Stromal cell of bone marrow (primary cell): ENCODE data around the gene PYDC1.
"Not testable (repeated sequence)": the region's sequence is repeated elsewhere in the genome, so short reads cannot be mapped to it uniquely, and the experiment has no call there.

ENCODE experiments used
- DNase-seq: peaks from one replicate; pipeline ENCODE4 v3.0.0-alpha.2; 2012; ENCODE audit warnings: low read depth

The PYDC1 gene

GRCh38 chr16:31216422-31217135, at the start of gene PYDC1:
Gene PYDC1 (minus strand): TSS chr16:31217135. CDS start chr16:31217028, 107 bp downstream.
- DNase-seq: no peak

DNA sequence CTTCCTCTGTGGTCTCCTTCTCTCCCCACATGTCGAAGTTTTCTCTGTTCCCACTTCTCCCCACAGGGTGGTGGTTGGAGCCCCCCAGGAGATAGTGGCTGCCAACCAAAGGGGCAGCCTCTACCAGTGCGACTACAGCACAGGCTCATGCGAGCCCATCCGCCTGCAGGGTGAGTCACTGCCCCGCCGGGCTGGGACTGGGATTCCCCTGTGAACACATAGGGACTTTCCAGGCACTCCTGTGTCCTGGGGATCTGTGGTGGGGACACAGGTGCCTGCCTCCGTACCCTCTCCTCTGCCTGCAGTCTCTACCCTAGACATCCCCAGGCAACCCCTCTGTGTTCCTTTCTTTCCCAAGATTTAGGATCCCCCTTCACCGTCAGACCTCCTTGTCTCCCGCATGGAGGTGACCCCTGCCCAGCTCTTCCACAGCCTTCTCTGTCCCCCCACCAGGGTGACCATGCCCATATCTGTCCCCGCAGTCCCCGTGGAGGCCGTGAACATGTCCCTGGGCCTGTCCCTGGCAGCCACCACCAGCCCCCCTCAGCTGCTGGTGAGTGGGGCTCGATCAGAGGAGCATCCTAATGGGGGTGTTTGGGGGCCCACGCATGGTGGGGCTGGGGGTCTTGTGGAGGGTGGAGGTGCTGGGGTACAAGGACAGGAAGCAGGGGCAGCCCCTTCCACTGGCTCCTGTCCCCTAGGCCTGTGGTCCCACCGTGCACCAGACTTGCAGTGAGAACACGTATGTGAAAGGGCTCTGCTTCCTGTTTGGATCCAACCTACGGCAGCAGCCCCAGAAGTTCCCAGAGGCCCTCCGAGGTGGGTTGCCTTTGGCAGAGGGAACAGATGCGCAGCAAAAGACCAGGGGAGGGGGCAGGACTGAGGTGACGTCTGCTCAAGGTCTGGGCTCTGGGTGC, 48.7 kb upstream of the PYDC1 start:
- no peak for DNase-seq

DNA sequence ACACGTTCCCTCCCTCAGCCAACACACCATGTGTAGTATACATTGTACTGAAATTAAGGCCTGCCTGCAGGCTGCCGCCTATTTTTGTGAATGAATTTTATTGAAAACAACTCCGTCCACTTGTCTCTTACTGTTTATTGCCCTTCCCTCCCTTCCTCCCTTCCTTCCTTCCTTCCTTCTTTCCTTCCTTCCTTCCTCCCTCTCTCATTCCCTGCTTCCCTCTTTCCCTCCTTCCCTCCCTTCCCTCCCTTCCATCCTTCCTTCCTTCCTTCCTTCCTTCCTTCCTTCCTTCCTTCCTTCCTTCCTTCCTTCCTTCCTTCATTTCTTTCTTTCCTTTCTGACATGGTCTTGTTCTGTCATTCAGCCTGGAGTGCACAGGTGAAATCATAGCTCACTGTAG, 45.1 kb upstream of the PYDC1 start:
- DNase-seq: no peak

- no peak for DNase-seq
These were observed 43.4 kb upstream of the PYDC1 start for GRCh38 chr16:31260136-31260931.

DNA sequence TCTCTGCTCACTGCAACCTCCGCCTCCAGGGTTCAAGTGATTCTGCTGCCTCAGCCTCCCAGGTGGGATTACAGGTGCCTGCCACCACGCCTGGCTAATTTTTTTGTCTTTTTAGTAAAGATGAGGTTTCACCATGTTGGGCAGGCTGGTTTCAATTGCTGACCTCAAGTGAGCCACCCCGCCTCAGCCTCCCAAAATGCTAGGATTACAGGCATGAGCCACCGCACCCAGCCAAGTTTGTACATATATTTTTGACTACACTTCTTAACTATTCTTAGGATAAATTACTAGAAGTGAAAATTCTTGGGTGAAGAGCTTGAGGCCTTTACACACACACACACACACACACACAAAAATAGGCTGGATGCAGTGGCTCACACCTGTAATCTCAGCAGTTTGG, 41.4 kb upstream of the PYDC1 start:
- DNase-seq: no peak

- no peak for DNase-seq
These were observed 39.5 kb upstream of the PYDC1 start for GRCh38 chr16:31256466-31256865.

GRCh38 chr16:31253642-31254045, 36.7 kb upstream of the PYDC1 start:
- no peak for DNase-seq

- DNase-seq: no peak
These were observed 34.5 kb upstream of the PYDC1 start for GRCh38 chr16:31251435-31251834.

- DNase-seq: no peak
These were observed 33.9 kb upstream of the PYDC1 start for GRCh38 chr16:31250782-31251384.

DNA sequence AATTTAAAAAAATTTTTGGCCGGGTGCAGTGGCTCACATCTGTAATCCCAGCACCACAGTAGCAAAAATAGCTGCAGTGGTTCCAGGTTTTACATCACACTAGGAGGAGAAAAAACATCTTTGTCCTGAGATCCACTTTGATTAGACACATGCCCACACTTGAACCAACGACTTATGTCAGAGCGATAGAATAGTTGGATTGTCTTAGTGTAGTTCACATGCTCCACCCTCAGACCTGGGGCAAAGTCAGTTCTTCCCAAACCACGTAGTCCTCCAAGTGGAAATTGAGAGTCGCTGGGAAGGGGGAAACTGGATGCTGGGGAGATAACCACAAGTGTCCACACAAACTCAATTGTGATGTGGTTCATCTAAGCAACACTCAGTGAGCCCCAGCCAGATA, 31.4 kb upstream of the PYDC1 start:
- no peak for DNase-seq

GRCh38 chr16:31246296-31246695, 29.4 kb upstream of the PYDC1 start:
- no peak for DNase-seq

GRCh38 chr16:31245598-31245997, 28.7 kb upstream of the PYDC1 start:
- DNase-seq: not testable (repeated sequence)

DNA sequence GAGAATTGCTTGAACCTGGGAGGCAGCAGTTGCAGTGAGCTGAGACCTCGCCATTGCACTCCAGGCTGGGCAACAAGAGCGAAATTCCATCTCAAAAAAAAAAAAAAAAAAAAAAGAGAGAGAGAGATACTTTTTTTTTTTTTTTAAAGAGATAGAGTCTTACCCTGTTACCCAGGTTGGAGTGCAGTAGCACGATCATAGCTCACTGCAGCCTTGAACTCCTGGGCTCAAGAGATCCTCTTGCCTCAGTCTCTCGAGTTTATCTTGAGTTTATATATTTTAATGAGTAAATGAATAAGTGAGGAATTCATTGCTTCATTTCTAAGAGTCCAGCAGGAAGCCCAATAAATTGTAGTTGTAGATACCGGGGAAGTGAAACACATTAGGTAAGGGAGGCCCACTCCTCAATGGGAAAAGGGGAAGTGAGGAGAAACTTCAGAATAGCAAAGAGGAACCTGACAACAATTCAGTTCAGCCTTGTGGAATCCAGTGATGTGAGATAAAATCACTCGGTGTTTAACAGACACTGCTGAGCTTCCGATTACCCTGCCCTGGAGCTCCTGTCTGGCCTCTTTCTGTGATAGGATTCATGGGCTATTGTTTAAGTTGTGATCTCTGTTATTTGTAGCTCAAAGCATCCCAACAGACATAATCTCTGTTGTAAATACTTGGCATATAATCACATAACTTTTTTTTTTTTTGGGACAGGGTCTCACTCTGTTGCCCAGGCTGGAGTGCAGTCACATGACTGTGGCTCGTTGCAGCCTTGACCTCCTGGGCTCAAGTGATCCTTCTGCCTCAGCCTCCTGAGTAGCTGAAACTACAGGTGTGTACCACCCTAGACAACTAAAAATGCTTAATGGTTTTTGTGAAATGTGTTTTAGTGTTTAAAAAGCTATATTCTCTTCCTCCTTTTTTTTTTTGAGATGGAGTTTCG, 27.1 kb upstream of the PYDC1 start:
- DNase-seq: no peak

- peak; percentile 32 for DNase-seq
These were observed 25.3 kb upstream of the PYDC1 start for GRCh38 chr16:31242206-31242605.

- no peak for DNase-seq
These were observed 21.1 kb upstream of the PYDC1 start for GRCh38 chr16:31238041-31238440.

GRCh38 chr16:31229501-31229900, 12.6 kb upstream of the PYDC1 start:
- no peak for DNase-seq

DNA sequence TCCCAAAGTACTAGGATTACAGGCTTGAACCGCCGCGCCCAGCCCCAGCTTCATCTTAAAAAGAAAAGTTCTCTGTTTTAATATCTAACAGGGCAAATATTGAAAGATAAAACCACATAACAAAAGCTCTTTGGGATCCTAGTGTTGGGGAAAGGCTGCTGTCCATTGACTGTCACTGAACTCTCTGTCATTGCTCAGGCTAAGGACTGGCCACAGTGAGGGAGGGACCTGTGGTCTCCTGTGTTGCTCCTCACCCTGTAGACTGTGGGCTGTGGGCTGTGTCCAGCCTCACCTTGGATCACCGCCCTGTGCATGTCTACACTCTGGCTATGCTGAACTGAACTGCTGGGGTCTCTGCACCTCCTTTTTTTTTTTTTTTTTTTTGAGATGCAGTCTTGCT, 11.3 kb upstream of the PYDC1 start:
- DNase-seq: no peak

- no peak for DNase-seq
These were observed 8.3 kb upstream of the PYDC1 start for GRCh38 chr16:31225193-31225592.

DNA sequence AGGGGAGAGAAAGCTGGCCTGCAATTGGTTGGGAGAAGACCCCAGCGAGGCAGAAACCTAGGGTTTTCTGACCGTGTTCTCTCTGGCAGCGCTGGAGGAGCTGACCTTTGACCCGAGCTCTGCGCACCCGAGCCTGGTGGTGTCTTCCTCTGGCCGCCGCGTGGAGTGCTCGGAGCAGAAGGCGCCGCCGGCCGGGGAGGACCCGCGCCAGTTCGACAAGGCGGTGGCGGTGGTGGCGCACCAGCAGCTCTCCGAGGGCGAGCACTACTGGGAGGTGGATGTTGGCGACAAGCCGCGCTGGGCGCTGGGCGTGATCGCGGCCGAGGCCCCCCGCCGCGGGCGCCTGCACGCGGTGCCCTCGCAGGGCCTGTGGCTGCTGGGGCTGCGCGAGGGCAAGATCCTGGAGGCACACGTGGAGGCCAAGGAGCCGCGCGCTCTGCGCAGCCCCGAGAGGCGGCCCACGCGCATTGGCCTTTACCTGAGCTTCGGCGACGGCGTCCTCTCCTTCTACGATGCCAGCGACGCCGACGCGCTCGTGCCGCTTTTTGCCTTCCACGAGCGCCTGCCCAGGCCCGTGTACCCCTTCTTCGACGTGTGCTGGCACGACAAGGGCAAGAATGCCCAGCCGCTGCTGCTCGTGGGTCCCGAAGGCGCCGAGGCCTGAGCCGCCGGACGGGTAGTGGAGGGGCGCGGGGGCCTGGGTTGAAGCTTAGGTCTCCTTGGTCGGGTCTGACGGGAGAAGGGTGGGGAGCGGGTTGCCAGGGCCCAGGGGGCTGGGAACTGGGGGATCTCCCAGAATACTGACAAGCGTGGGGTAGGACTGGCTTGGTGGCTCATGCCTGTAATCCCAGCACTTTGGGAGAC, 7.4 kb upstream of the PYDC1 start:
- no peak for DNase-seq

DNA sequence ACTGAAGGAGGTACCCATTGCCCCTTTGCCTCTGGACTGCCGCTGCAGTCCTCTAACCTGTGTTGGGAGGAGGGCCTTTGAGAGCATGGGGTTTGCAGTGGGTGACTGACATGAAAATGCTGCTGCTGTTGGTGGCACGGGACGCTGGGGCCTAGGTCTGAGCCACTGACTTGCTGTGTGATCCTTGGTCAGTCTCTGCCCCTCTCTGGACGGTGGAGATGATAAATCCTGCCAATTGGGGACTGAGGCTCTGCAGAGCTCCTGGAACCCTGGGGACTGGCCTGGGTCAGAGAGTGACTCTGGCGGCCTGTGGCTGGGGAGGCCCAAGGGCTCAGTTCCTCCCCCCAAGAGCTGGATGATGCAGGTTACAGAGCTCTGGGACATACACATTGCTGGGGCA, 6.1 kb upstream of the PYDC1 start:
- no peak for DNase-seq
